ENCODE data around the gene STEEP1. TPM values are rescaled to one million over a fixed set of nuclear protein-coding genes. Genes with fewer than 3 reads are reported as not detected.
"Not testable (repeated sequence)": the region's sequence is repeated elsewhere in the genome, so short reads cannot be mapped to it uniquely, and the experiment has no call there.

The STEEP1 gene
- total and polyA plus RNA-seq, 9 donors = 15.5 to 28.6 (median 16.2) TPM

GRCh38 chrX:119537487-119537886 is 27.7 kb downstream of the STEEP1 start:
- H3K4me1 ChIP-seq (ENCODE audit: control insufficient read depth, insufficient read depth, low read length) = no peaks in the 10 kb centered on the region
- no peak overlapping the region for H3K4me3 ChIP-seq (ENCODE audit: low read length)
- H3K27me3 ChIP-seq (ENCODE audit: control insufficient read depth, insufficient read depth, low read length) = no peaks in the 10 kb centered on the region
- peaks cover 3% of the 10 kb centered on the region for H3K36me3 ChIP-seq (ENCODE audit: control insufficient read depth, insufficient read depth, low read length)
- DNase-seq = no peak
- H3K27ac ChIP-seq (ENCODE audit: low read length) = no peak overlapping the region
- H3K9me3 ChIP-seq (replicated peaks; ENCODE audit: control insufficient read depth, low read depth, low read length) = no peaks in the 10 kb centered on the region
- WGBS (ENCODE audit: insufficient coverage) = 80% methylated on average over 1 of the region's 3 CpGs

- Histone ChIP-seq H3K27ac (ENCODE audit: low read length) (peak overlapping the region; percentile 17), H3K27me3 (ENCODE audit: control insufficient read depth, insufficient read depth, low read length) (no peaks in the 10 kb centered on the region), H3K4me3 (ENCODE audit: low read length) (no peak overlapping the region), H3K9me3 (replicated peaks; ENCODE audit: control insufficient read depth, low read depth, low read length) (no peaks in the 10 kb centered on the region), H3K36me3 (ENCODE audit: control insufficient read depth, insufficient read depth, low read length) (no peaks in the 10 kb centered on the region), H3K4me1 (ENCODE audit: control insufficient read depth, insufficient read depth, low read length) (no peaks in the 10 kb centered on the region)
- DNase-seq = peak; percentile 56
- WGBS (ENCODE audit: insufficient coverage) = 62% methylated on average over 7 of the region's 9 CpGs
Measured at GRCh38 chrX:119529345-119530276, 35.6 kb downstream of the STEEP1 start.

- Histone ChIP-seq H3K27me3 (ENCODE audit: control insufficient read depth, insufficient read depth, low read length) (no peaks in the 10 kb centered on the region), H3K4me1 (ENCODE audit: control insufficient read depth, insufficient read depth, low read length) (no peaks in the 10 kb centered on the region), H3K4me3 (ENCODE audit: low read length) (no peak overlapping the region), H3K9me3 (replicated peaks; ENCODE audit: control insufficient read depth, low read depth, low read length) (no peaks in the 10 kb centered on the region), H3K27ac (ENCODE audit: low read length) (no peak overlapping the region), H3K36me3 (ENCODE audit: control insufficient read depth, insufficient read depth, low read length) (no peaks in the 10 kb centered on the region)
- no peak for DNase-seq
- WGBS (ENCODE audit: insufficient coverage) = 56% methylated on average over 1 of the region's 1 CpG
Measured at GRCh38 chrX:119523664-119524184, 41.5 kb downstream of the STEEP1 start.

- Histone ChIP-seq H3K4me3 (ENCODE audit: low read length) (no peak overlapping the region), H3K4me1 (ENCODE audit: control insufficient read depth, insufficient read depth, low read length) (no peaks in the 10 kb centered on the region), H3K9me3 (replicated peaks; ENCODE audit: control insufficient read depth, low read depth, low read length) (no peaks in the 10 kb centered on the region), H3K27ac (ENCODE audit: low read length) (no peak overlapping the region), H3K36me3 (ENCODE audit: control insufficient read depth, insufficient read depth, low read length) (no peaks in the 10 kb centered on the region), H3K27me3 (ENCODE audit: control insufficient read depth, insufficient read depth, low read length) (no peaks in the 10 kb centered on the region)
- DNase-seq = no peak
- 60% methylated on average over 1 of the region's 6 CpGs for WGBS (ENCODE audit: insufficient coverage)
Measured at GRCh38 chrX:119521246-119521645, 44.0 kb downstream of the STEEP1 start.

- Histone ChIP-seq H3K9me3 (replicated peaks; ENCODE audit: control insufficient read depth, low read depth, low read length) (no peaks in the 10 kb centered on the region), H3K27ac (ENCODE audit: low read length) (no peak overlapping the region), H3K4me3 (ENCODE audit: low read length) (no peak overlapping the region), H3K4me1 (ENCODE audit: control insufficient read depth, insufficient read depth, low read length) (no peaks in the 10 kb centered on the region), H3K36me3 (ENCODE audit: control insufficient read depth, insufficient read depth, low read length) (no peaks in the 10 kb centered on the region), H3K27me3 (ENCODE audit: control insufficient read depth, insufficient read depth, low read length) (no peaks in the 10 kb centered on the region)
- peak; percentile 20 for DNase-seq
- 90% methylated on average over 2 of the region's 4 CpGs for WGBS (ENCODE audit: insufficient coverage)
Measured at GRCh38 chrX:119518371-119518770, 46.8 kb downstream of the STEEP1 start.

GRCh38 chrX:119516157-119516702 is 49.0 kb downstream of the STEEP1 start:
- H3K36me3 ChIP-seq (ENCODE audit: control insufficient read depth, insufficient read depth, low read length) = no peaks in the 10 kb centered on the region
- H3K4me3 ChIP-seq (ENCODE audit: low read length) = no peak overlapping the region
- 11% methylated on average over 3 of the region's 5 CpGs for WGBS (ENCODE audit: insufficient coverage)
- peaks cover 2% of the 10 kb centered on the region for H3K4me1 ChIP-seq (ENCODE audit: control insufficient read depth, insufficient read depth, low read length)
- no peaks in the 10 kb centered on the region for H3K9me3 ChIP-seq (replicated peaks; ENCODE audit: control insufficient read depth, low read depth, low read length)
- H3K27me3 ChIP-seq (ENCODE audit: control insufficient read depth, insufficient read depth, low read length) = no peaks in the 10 kb centered on the region
- no peak overlapping the region for H3K27ac ChIP-seq (ENCODE audit: low read length)
- peak; percentile 77 for DNase-seq

- H3K4me1 ChIP-seq (ENCODE audit: control insufficient read depth, insufficient read depth, low read length) = peaks cover 2% of the 10 kb centered on the region
- H3K9me3 ChIP-seq (replicated peaks; ENCODE audit: control insufficient read depth, low read depth, low read length) = no peaks in the 10 kb centered on the region
- WGBS (ENCODE audit: insufficient coverage) = 54% methylated on average over 6 of the region's 14 CpGs
- no peaks in the 10 kb centered on the region for H3K36me3 ChIP-seq (ENCODE audit: control insufficient read depth, insufficient read depth, low read length)
- no peak overlapping the region for H3K4me3 ChIP-seq (ENCODE audit: low read length)
- H3K27ac ChIP-seq (ENCODE audit: low read length) = no peak overlapping the region
- no peaks in the 10 kb centered on the region for H3K27me3 ChIP-seq (ENCODE audit: control insufficient read depth, insufficient read depth, low read length)
- peak; percentile 68 for DNase-seq
Measured at GRCh38 chrX:119512146-119512800, 52.9 kb downstream of the STEEP1 start.

- H3K4me1 ChIP-seq (ENCODE audit: control insufficient read depth, insufficient read depth, low read length) = peaks cover 2% of the 10 kb centered on the region
Measured at GRCh38 chrX:119507206-119507605, 58.0 kb downstream of the STEEP1 start.

GRCh38 chrX:119505945-119506344 is 59.3 kb downstream of the STEEP1 start:
- no peak overlapping the region for H3K4me3 ChIP-seq (ENCODE audit: low read length)
- WGBS (ENCODE audit: insufficient coverage) = no CpG with 5 or more reads among the region's 4 CpGs

More at GRCh38 chrX:119507206-119507605, 58.0 kb downstream of the STEEP1 start:
- WGBS (ENCODE audit: insufficient coverage) = 78% methylated on average over 3 of the region's 6 CpGs
- Histone ChIP-seq H3K36me3 (ENCODE audit: control insufficient read depth, insufficient read depth, low read length) (no peaks in the 10 kb centered on the region), H3K4me3 (ENCODE audit: low read length) (no peak overlapping the region), H3K27me3 (ENCODE audit: control insufficient read depth, insufficient read depth, low read length) (no peaks in the 10 kb centered on the region), H3K9me3 (replicated peaks; ENCODE audit: control insufficient read depth, low read depth, low read length) (no peaks in the 10 kb centered on the region), H3K27ac (ENCODE audit: low read length) (no peak overlapping the region)
- no peak for DNase-seq

GRCh38 chrX:119505145-119505544 is 60.1 kb downstream of the STEEP1 start:
- H3K4me1 ChIP-seq (ENCODE audit: control insufficient read depth, insufficient read depth, low read length); DNase-seq; H3K27ac ChIP-seq (ENCODE audit: low read length); H3K9me3 ChIP-seq (replicated peaks; ENCODE audit: control insufficient read depth, low read depth, low read length); H3K4me3 ChIP-seq (ENCODE audit: low read length); H3K27me3 ChIP-seq (ENCODE audit: control insufficient read depth, insufficient read depth, low read length); H3K36me3 ChIP-seq (ENCODE audit: control insufficient read depth, insufficient read depth, low read length): not testable (repeated sequence)
- WGBS (ENCODE audit: insufficient coverage) = 40% methylated on average over 1 of the region's 10 CpGs

More at GRCh38 chrX:119505945-119506344, 59.3 kb downstream of the STEEP1 start:
- H3K27me3 ChIP-seq (ENCODE audit: control insufficient read depth, insufficient read depth, low read length) = no peaks in the 10 kb centered on the region
- DNase-seq = no peak
- H3K27ac ChIP-seq (ENCODE audit: low read length) = no peak overlapping the region
- no peaks in the 10 kb centered on the region for H3K36me3 ChIP-seq (ENCODE audit: control insufficient read depth, insufficient read depth, low read length)
- H3K4me1 ChIP-seq (ENCODE audit: control insufficient read depth, insufficient read depth, low read length) = no peaks in the 10 kb centered on the region
- no peaks in the 10 kb centered on the region for H3K9me3 ChIP-seq (replicated peaks; ENCODE audit: control insufficient read depth, low read depth, low read length)

Data from muscle of leg (tissue), 11 donors.